Astrocyte of the spinal cord (primary cell): Measurements from ENCODE around the gene BAZ1B.

Experiments used
- DNase-seq: peaks from one replicate; pipeline ENCODE4 v3.0.0; 2011; ENCODE audit warnings: low read depth, low spot score
- H3K4me3 ChIP-seq: 2 replicates; pipeline ENCODE4 v1.5.1; 2011; ENCODE audit warnings: low read depth, mild to moderate bottlenecking, low read length, moderate library complexity
- in situ Hi-C: cut with HindIII; loops from 2 replicates; pipeline ENCODE4 v1.10.0; 2017; ENCODE audit warnings: low sequenced_read_pairs
- TF ChIP-seq, protein P1 (sequence below): IDR thresholded peaks from 2 replicates; pipeline ENCODE4 v1.5.1; 2012; ENCODE audit warnings: low read depth, mild to moderate bottlenecking, low read length, inconsistent platforms

BAZ1B gene

DNA sequence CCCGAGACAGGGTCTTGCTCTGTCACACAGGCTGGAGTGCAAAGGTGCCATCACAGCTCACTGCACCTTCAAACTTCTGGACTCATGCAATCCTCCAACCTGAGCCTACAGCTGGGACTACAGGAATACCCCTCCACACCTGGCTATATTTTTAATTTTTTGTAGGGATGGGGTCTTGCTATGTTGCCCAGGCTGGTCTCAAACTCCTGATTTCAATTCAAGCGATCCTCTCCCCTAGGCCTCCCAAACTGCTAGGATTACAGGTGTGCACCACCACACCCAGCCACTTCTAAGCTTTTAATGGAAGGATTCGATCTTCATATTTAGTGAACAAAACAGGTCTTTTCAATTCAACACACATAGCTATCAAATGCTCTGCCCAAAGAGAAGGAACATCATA is 58.8 kb downstream of the BAZ1B start:
- in situ Hi-C loops: no loop called here

DNA sequence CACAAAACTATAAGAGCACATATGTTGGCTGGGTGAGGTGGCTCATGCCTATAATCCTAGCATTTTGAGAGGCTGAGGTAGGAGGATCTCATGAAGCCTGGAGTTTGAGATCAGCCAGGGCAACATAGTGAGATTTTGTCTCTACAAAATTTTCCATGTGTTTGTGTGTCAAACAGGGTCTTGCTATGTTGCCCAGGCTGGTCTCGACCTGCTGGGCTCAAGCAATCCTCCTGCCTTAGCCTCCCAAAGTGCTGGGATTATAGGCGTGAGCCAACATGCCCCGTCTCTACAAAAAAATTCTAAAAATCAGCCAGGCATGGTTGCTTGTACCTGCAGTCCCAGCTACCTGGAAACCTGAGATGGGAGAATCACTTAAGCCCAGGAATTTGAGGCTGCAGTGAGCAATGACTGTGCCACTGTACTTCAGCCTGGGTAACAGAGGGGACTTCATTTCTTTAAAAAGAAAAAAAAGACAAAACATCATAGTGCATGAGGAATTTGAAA is 60.3 kb downstream of the BAZ1B start:
- H3K4me3 ChIP-seq: no peak overlapping the region
- in situ Hi-C loops: no loop called here
- TF ChIP-seq, protein P1, sequence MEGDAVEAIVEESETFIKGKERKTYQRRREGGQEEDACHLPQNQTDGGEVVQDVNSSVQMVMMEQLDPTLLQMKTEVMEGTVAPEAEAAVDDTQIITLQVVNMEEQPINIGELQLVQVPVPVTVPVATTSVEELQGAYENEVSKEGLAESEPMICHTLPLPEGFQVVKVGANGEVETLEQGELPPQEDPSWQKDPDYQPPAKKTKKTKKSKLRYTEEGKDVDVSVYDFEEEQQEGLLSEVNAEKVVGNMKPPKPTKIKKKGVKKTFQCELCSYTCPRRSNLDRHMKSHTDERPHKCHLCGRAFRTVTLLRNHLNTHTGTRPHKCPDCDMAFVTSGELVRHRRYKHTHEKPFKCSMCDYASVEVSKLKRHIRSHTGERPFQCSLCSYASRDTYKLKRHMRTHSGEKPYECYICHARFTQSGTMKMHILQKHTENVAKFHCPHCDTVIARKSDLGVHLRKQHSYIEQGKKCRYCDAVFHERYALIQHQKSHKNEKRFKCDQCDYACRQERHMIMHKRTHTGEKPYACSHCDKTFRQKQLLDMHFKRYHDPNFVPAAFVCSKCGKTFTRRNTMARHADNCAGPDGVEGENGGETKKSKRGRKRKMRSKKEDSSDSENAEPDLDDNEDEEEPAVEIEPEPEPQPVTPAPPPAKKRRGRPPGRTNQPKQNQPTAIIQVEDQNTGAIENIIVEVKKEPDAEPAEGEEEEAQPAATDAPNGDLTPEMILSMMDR: no peak
- no peak for DNase-seq

More for the DNA sequence above, 58.8 kb downstream of the BAZ1B start:
- no peak overlapping the region for H3K4me3 ChIP-seq
- TF ChIP-seq, protein P1: no peak
- DNase-seq: no peak

DNA sequence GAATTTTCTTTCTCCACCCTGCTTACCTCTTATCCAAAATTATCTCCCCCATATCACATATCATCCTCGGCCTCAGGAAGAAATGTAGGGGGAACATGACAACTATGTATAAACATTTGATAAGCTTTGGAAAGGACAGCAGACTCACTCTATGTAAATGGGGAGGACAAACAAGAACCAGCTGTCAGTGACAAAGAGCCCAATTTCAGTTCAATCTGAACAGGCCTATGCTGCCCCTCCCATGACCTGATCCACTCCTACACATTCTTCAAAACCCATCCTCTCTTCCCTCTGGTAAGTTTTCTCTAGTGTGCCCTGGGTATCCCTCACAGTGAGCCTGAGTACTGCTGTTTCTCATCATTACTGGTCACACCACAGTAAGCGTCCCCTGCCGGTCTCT is 67.7 kb downstream of the BAZ1B start:
- no peak overlapping the region for H3K4me3 ChIP-seq
- in situ Hi-C loops: no loop called here
- TF ChIP-seq, protein P1: no peak
- no peak for DNase-seq

DNA sequence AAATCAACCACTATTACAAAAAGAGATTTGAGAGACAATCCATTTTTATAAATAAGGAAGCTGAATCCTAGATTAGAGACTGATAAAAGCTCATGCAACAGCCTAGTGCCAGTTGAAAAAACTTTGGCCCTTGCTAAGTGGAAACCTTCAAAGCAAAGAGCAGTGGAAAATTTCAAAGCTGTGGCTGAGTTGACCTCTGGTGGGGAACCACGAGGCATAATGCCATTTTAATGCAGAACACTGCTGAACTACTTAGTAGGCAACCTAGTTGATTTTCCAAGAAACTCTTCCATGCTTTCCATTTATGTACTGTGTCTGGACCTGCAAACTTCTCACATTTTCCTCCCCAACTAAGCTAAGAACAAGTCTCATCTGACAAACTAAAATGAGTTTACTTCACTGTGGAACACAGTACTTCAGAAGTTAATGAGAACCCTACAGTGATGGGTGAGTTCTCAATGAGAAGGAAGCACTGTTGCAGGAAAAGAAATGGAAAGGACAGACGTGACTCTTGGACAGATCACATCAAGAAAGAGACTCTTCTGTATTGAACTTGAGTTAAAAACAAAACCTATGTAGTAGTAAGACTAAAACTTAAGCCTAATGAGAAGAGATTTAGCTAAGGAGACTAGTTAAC is 69.0 kb downstream of the BAZ1B start:
- TF ChIP-seq, protein P1: no peak
- in situ Hi-C loops: no loop called here
- peak; percentile 30 for DNase-seq
- no peak overlapping the region for H3K4me3 ChIP-seq

DNA sequence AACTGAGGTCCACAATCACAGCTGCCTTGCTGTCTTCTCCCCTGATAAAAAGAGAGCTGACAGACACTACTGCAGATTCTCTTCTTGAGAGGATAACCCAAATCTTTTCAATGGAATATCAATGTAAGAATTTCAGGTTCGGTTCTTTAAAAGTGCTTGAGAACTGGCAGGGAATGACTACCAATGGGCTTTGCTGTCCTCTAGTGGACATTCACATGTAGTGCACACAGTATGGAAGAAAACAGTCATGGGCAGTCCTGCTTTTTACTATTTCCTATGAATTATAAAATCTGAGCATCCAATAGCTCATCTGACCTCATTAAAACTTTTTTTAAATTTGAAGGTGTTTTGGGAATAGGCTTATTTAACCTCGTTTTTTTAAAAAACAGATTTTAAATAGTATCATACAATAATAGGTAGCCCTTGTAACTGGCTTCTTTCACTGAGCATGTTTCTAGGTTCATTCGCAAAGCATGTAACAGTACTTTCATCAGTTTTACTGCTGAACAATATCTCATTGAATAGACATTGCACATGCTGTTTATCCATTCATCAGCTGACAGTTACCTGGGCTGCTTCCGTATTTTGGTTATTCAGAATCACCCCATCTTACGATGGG is 70.2 kb downstream of the BAZ1B start:
- in situ Hi-C loops: no loop called here
- H3K4me3 ChIP-seq: no peak overlapping the region
- DNase-seq: peak; percentile 58
- TF ChIP-seq, protein P1: peak; percentile 98

DNA sequence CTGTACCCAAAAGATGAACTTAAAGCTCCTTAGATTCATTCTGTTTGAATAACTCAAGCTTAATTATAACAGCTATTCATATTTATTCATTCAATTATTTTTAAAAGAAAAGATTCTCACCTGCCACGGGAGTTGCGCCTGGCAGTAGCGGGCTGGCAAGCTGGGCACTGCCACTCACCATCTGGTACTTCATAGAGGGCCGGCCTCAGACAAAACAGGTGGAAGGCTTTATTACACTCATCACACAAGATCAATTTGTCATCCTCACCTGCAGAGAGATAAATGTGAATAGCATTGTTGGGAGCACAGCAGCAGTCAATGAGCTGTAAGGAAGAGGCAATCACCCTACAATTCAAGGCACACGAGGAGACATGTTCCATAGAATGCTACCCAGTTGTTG is 72.7 kb downstream of the BAZ1B start:
- in situ Hi-C loops: no loop called here
- no peak overlapping the region for H3K4me3 ChIP-seq
- no peak for DNase-seq
- TF ChIP-seq, protein P1: no peak
